Measurements from ENCODE around the gene HDAC4. TPM values are rescaled to one million over a fixed set of nuclear protein-coding genes. Genes with fewer than 3 reads are reported as not detected.

Gene HDAC4
- total and polyA plus RNA-seq, 2 experiments from 2014 or later: 9.3 to 10.8 TPM

- peaks cover 94% of the 10 kb centered on the region for H3K79me2 ChIP-seq
- TF ChIP-seq CTCF (IDR thresholded peaks at IDR 0.05; ENCODE audit: poor library complexity) (no peak), EZH2phosphoT487 (IDR thresholded peaks at IDR 0.05; ENCODE audit: low read depth, severe bottlenecking, unreplicated experiment) (no peak), EZH2 (IDR thresholded peaks at IDR 0.05; ENCODE audit: borderline replicate concordance) (no peak)
- H3K27me3 ChIP-seq: no peaks in the 10 kb centered on the region
- no peaks in the 10 kb centered on the region for H3K36me3 ChIP-seq (replicated peaks; ENCODE audit: insufficient read depth, low read depth)
- WGBS (ENCODE audit: low lambda C conversion rate, missing lambda C conversion rate): 96% methylated on average over 10 of the region's 10 CpGs
- no peaks in the 10 kb centered on the region for H3K9me2 ChIP-seq (replicated peaks; ENCODE audit: insufficient read depth)
- H3K4me2 ChIP-seq: no peak overlapping the region
- H3K9me3 ChIP-seq (ENCODE audit: low read depth): no peaks in the 10 kb centered on the region
- H4K20me1 ChIP-seq (ENCODE audit: insufficient read depth, poor library complexity, severe bottlenecking): peaks cover 4% of the 10 kb centered on the region
- peak overlapping the region; percentile 60 for H3K27ac ChIP-seq
- H2AFZ ChIP-seq: no peak overlapping the region
- H3K4me3 ChIP-seq: no peak overlapping the region
- peaks cover 45% of the 10 kb centered on the region for H3K4me1 ChIP-seq (ENCODE audit: insufficient read depth)
- DNase-seq (ENCODE audit: low spot score): no peak
These were observed 134.0 kb downstream of the HDAC4 start for GRCh38 chr2:239266779-239267287.

- Histone ChIP-seq H3K4me2 (no peak overlapping the region), H3K4me1 (ENCODE audit: insufficient read depth) (peaks cover 42% of the 10 kb centered on the region), H3K4me3 (no peak overlapping the region), H2AFZ (no peak overlapping the region), H3K79me2 (peaks cover 95% of the 10 kb centered on the region), H4K20me1 (ENCODE audit: insufficient read depth, poor library complexity, severe bottlenecking) (peaks cover 6% of the 10 kb centered on the region), H3K36me3 (replicated peaks; ENCODE audit: insufficient read depth, low read depth) (no peaks in the 10 kb centered on the region), H3K9me2 (replicated peaks; ENCODE audit: insufficient read depth) (no peaks in the 10 kb centered on the region), H3K27me3 (no peaks in the 10 kb centered on the region), H3K9me3 (ENCODE audit: low read depth) (no peaks in the 10 kb centered on the region), H3K27ac (no peak overlapping the region)
- TF ChIP-seq EZH2phosphoT487 (IDR thresholded peaks at IDR 0.05; ENCODE audit: low read depth, severe bottlenecking, unreplicated experiment) (no peak), CTCF (IDR thresholded peaks at IDR 0.05; ENCODE audit: poor library complexity) (no peak), EZH2 (IDR thresholded peaks at IDR 0.05; ENCODE audit: borderline replicate concordance) (no peak)
- DNase-seq (ENCODE audit: low spot score): no peak
- WGBS (ENCODE audit: low lambda C conversion rate, missing lambda C conversion rate): 83% methylated on average over 4 of the region's 4 CpGs
These were observed 134.4 kb downstream of the HDAC4 start for GRCh38 chr2:239266434-239266766.

- H3K27me3 ChIP-seq: no peaks in the 10 kb centered on the region
- peaks cover 8% of the 10 kb centered on the region for H4K20me1 ChIP-seq (ENCODE audit: insufficient read depth, poor library complexity, severe bottlenecking)
- no peaks in the 10 kb centered on the region for H3K9me3 ChIP-seq (ENCODE audit: low read depth)
- WGBS (ENCODE audit: low lambda C conversion rate, missing lambda C conversion rate): 97% methylated on average over 14 of the region's 14 CpGs
- peaks cover 42% of the 10 kb centered on the region for H3K4me1 ChIP-seq (ENCODE audit: insufficient read depth)
- no peaks in the 10 kb centered on the region for H3K9me2 ChIP-seq (replicated peaks; ENCODE audit: insufficient read depth)
- no peak overlapping the region for H3K4me3 ChIP-seq
- no peaks in the 10 kb centered on the region for H3K36me3 ChIP-seq (replicated peaks; ENCODE audit: insufficient read depth, low read depth)
- no peak overlapping the region for H2AFZ ChIP-seq
- TF ChIP-seq EZH2 (IDR thresholded peaks at IDR 0.05; ENCODE audit: borderline replicate concordance) (no peak), CTCF (IDR thresholded peaks at IDR 0.05; ENCODE audit: poor library complexity) (no peak), EZH2phosphoT487 (IDR thresholded peaks at IDR 0.05; ENCODE audit: low read depth, severe bottlenecking, unreplicated experiment) (no peak)
- DNase-seq (ENCODE audit: low spot score): no peak
- H3K79me2 ChIP-seq: peaks cover 95% of the 10 kb centered on the region
- H3K4me2 ChIP-seq: no peak overlapping the region
- no peak overlapping the region for H3K27ac ChIP-seq
These were observed 135.0 kb downstream of the HDAC4 start for GRCh38 chr2:239265681-239266433.
